ENCODE measurements around the gene SPDYE4.

Gene SPDYE4

GRCh38 chr17:8736796-8737195 is 21.6 kb downstream of the SPDYE4 start:
- no peak for DNase-seq

- no peak for DNase-seq
Observed at GRCh38 chr17:8736362-8736761, 22.0 kb downstream of the SPDYE4 start.

- DNase-seq: no peak
Observed at GRCh38 chr17:8735336-8735939, 22.9 kb downstream of the SPDYE4 start.

GRCh38 chr17:8734876-8735275 is 23.5 kb downstream of the SPDYE4 start:
- DNase-seq: no peak

- no peak for DNase-seq
Observed at GRCh38 chr17:8732406-8733085, 25.8 kb downstream of the SPDYE4 start.

- DNase-seq: no peak
Observed at GRCh38 chr17:8729860-8730259, 28.5 kb downstream of the SPDYE4 start.

- no peak for DNase-seq
Observed at GRCh38 chr17:8729421-8729820, 28.9 kb downstream of the SPDYE4 start.

- DNase-seq: no peak
Observed at GRCh38 chr17:8728971-8729370, 29.4 kb downstream of the SPDYE4 start.

GRCh38 chr17:8728251-8728938 is 30.0 kb downstream of the SPDYE4 start:
- DNase-seq: no peak

- DNase-seq: no peak
Observed at GRCh38 chr17:8726941-8727555, 31.3 kb downstream of the SPDYE4 start.

- DNase-seq: no peak
Observed at GRCh38 chr17:8725881-8726876, 32.2 kb downstream of the SPDYE4 start.

- no peak for DNase-seq
Observed at GRCh38 chr17:8724451-8724850, 33.9 kb downstream of the SPDYE4 start.

GRCh38 chr17:8720596-8720995 is 37.8 kb downstream of the SPDYE4 start:
- no peak for DNase-seq

- DNase-seq: no peak
Observed at GRCh38 chr17:8719291-8720246, 38.8 kb downstream of the SPDYE4 start.

GRCh38 chr17:8718001-8718563 is 40.3 kb downstream of the SPDYE4 start:
- no peak for DNase-seq

GRCh38 chr17:8713878-8714277 is 44.5 kb downstream of the SPDYE4 start:
- DNase-seq: no peak

- no peak for DNase-seq
Observed at GRCh38 chr17:8713315-8713714, 45.0 kb downstream of the SPDYE4 start.

- DNase-seq: no peak
Observed at GRCh38 chr17:8712698-8713097, 45.6 kb downstream of the SPDYE4 start.

- DNase-seq: no peak
Observed at GRCh38 chr17:8711291-8711690, 47.1 kb downstream of the SPDYE4 start.

GRCh38 chr17:8710813-8711212 is 47.5 kb downstream of the SPDYE4 start:
- DNase-seq: no peak

- no peak for DNase-seq
Observed at GRCh38 chr17:8709006-8709405, 49.3 kb downstream of the SPDYE4 start.

Data from NCI-H2107 (cell line).